Limb (tissue), 2 donors: ENCODE results near the gene KXD1.
"Not testable (repeated sequence)": the region's sequence is repeated elsewhere in the genome, so short reads cannot be mapped to it uniquely, and the experiment has no call there.

Experiments used
- DNase-seq, 2 donors: peaks; one replicate each; pipeline ENCODE4 v3.0.0-alpha.2; 2016; ENCODE audit errors: extremely low spot score in 2 of 2

The KXD1 gene

DNA sequence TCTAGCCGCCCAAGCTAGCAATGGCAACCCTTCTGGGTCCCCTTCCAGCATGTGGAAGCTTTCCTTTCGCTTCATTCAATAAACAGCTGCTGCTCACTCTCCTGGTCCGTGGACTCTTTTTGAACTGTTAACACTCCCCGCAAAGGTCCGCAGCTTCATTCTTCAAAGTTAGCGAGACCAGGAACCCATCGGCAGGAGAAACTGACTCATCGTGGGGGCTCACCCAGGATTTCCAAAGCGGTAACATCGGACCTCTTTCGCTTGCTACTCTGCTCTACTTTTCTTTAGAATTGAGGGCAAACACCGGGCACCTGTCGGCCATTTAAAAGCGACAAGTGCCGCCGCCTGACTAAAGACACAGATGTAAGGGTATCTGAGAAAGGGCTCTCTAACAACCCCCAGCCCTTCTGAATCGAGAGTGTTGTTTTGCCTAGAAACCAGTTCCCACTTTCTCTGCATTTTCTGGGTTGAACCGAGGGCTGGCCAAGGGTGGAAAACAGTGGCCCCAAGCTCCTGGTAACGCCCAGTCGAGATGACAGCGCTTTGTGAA, 19.8 kb downstream of the KXD1 start:
- DNase-seq = no peak

DNA sequence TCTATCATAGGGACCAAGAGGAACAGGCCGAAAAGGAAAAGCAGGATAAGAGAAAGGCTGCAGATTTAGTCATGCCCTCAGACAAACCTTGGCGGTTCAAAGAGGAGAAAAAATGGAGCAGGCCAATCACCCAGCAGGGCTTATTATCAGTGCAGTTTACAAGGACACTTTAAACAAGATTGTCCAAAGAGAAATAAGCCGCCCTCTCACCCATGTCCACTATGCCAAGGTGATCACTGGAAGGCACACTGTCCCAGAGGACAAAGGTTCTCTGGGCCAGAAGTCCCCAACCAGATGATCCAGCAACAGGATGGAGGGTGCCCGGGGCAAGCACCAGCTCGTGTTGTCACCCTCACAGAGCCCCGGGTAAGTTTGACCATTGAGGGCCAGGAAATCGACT, 22.6 kb downstream of the KXD1 start:
- DNase-seq = no peak

DNA sequence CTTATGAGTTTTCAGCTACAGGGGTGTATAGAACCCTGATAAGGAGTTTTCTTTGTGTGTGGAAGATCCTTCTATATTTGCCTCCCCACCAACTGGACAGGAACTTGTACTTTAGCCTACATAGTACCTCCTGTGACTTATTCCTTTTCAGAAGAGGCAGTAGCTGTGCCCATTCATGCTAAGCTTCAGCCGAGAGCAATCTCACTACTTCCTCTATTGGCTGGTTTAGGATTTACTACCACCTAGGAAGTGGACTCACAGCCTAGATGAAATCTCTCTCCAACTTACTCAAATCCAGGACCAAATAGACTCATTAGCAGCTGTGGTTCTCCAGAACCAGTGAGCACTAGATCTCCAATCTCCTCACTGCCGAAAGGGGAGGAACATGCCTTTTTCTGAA, 28.6 kb downstream of the KXD1 start:
- DNase-seq = no peak

DNA sequence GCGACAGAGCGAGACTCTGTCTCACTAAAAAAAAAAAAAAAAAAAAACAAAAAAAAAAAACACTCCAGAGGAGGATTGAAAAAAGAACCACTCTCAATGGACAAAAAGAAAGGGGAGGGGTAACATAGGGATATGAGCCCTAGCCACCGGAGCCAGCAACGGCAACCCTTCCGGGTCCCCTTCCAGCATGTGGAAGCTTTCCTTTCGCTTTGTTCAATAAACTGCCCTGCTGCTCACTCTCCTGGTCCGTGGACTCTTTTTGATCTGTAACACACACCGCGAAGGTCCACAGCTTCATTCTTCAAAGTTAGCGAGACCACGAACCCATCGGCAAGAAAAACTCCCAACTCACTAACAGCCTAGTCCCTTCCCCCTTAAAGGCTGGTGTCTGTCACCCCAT, 29.9 kb downstream of the KXD1 start:
- DNase-seq = no peak

DNA sequence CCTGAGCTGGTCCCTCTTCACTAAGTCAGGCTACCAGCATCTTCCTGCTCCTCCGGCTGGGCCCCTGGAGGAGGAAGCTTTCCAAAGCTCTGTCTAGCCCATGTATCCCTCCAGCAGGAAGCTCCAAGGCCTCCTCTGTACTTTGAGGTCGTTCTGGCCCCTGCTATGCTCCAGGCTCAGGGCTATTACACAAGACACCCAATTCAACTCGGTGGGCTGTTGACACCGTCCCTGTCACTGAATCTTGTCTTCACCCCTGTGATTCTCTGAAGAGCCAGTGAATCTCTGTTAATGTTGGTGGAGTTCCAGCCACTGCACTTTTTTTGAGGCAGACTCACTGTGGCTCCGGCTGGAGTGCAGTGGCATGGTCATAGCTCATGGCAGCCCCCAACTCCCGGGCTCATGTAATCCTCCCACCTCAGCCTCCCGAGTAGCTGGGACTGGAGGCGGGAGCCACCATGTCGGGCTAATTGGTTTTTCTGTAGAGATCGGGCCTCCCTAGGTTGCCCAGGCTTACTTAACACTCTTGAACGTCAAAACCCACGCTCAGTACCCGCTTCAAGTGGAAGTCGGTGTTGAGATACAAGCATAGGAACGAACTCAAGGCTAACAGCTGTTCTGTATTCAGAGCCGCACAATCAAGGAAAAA, 30.4 kb downstream of the KXD1 start:
- no peak for DNase-seq

DNA sequence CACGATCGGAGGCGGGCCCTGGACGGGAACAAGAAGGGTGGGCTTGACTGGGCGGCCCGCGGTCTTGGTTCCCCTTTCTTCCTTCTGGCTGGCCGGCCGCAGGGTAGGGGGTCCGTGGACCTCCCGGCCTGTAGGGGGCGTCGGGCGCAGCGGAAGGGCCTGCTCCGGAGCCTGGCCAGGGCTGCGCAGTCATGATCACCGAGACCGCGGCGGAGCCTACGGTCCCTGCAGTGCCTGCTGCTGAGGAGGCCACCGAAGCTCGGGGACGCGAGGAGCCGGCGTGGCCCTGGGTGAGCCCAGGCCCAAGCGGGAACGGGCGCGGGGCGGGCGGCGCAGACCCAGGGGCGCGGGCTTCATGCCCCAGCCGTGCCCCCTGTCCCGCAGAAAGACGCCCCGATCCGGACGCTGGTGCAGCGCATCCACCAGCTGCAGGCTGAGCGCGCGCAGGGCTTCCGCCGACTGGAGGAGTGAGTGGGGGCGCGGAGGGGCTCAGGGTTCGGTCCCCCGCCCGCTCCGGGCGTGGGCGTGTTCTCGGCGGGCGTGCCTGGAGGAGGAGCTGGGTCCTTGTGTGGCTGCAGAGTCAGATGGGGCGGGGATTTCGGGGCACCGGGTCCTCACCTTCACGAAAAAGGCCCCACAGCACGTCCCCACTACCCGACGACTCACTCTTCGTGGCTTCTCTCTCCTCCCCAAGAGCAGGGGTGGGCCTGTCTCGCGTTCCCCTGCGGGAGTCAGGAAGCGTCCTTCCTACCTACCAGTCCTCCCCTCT, 31.1 kb downstream of the KXD1 start, which contains the start of gene REX1BD:
TSS of gene REX1BD (plus strand) at position 188 of the 769 bp plus-strand sequence. CDS start at position 192, 4 bp downstream.
- peak; percentile 87 to 92 for DNase-seq

DNA sequence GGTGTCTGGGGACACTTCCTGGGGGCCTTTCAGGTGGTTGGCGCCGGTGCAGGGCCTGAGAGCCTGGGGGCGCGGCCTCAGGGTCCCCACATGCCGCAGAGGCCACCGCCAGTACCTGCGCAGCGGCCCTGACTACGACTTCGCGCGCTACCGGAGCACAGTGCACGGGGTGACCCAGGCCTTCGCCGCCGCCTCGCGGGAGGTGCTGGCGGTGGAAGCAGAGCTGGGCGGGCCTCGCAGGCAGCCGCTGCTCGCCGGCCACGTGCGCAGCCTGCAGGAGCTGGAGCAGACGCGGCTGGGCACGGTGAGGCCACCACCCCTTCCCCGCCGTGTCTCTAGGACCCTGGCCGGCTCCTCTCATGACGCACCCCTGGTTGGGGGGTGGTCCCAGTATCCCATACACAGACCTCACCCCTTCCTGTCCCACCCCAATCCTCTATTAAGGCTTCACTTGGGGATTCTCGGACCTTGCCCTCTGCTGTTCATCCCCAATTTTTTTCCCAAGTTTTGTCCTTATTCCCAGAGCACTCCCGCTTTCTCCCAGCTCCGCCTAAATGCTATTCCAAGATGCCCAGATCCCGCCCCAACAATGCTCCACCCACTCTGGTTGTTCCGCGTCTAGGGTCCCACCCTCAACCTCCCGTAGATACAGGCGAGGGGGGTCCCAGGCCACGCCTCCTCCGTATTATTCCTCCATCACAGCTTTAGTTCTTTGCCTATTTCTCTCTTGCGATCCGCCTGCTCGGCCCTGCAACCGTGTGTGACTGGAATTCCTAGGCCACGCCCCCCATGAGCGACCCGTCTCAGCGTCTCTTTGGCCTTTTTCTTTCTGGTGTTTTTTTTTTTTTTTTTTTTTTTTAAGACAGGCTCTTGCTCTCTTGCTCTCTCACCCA, 32.0 kb downstream of the KXD1 start:
- peak; percentile 76 to 78 for DNase-seq

DNA sequence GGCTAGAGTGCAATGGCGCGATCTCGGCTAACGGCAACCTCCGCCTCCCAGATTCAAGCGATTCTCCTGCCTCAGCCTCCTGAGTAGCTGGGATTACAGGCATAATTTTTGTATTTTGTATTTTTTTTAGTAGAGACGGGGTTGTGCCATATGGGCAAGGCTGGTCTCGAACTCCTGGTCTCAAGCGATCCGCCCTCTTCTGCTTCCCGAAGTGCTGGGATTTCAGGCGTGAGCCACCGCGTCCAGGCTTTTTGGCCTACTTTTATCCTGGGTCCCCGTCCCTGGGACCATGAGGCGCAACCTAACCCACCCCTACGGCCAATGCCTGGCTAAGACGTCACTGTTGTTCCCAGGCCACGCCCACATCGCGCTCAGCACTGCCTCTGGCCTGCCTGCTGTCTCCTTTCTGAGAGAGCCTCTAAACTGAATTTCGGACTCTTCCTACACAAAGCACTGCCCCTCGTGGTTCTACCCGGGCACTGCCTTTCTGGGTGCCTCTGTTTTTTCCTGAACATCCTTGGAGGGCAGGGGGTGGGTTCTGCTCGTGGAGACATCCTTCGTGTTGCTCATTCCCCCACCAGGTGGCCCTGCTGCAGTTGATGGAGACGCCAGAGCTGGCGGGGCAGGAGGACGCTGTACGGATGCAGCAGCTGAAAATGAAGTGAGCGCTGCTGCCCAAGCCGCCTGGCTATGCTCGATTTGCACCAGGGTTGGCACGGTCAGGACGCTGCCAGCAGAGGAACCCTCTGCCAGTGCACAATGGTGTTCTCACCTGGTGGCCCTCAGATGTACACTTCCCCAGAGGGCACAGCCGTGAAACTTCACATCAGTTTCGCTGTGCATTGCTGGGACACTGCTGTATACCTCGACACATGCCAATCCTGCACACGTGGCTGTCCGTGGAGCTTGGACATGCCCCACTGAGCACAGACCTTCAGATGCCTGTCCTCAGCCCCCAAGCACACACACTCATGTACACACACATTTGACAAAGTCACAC, 32.9 kb downstream of the KXD1 start:
- peak; percentile 88 to 92 for DNase-seq

DNA sequence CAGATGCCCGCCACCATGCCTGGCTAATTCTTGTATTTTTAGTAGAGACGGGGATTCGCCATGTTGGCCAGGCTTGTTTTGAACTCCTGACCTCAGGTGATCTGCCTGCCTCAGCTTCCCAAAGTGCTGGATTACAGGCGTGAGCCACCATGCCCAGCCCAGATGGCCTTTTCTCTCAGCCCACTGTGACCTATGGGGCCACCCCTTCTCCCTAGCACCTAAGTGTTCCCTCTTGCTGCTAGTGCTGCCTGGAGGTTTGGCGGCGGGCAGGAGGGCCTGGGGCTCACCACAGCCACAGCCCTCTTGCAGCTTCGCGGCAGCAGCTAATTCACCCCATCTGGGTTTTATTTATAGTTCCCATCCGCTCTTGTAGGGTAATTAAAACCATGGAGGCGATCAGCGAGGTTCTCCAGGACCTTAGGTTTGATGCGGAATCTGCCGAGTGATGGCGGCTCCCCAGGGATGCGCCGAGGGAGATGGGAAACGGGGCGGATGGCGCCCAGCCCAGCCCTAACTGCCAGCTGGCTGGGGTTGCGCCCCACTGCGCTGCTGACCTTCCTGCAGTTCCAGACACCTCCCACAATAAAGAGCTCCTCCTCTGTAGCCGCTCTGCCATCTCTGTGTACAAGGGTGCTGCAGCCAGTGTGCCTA, 34.2 kb downstream of the KXD1 start:
- no peak for DNase-seq

DNA sequence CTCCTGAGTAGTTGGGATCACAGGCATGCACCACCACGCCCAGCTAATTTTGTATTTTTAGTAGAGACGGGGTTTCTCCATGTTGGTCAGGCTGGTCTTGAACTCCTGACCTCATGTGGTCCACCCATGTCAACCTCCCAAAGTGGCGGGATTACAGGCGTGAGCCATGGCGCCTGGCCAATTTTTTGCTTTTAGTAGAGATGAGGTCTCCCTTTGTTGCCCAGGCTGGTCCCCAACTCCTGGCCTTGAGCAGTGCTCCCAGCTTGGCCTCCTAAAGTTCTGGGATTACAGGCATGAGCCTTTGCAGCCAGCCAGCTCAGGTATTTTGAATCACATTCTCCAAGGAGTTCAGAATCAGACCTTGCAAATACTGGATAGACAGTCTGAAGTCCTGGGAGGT, 35.1 kb downstream of the KXD1 start:
- not testable (repeated sequence) for DNase-seq

DNA sequence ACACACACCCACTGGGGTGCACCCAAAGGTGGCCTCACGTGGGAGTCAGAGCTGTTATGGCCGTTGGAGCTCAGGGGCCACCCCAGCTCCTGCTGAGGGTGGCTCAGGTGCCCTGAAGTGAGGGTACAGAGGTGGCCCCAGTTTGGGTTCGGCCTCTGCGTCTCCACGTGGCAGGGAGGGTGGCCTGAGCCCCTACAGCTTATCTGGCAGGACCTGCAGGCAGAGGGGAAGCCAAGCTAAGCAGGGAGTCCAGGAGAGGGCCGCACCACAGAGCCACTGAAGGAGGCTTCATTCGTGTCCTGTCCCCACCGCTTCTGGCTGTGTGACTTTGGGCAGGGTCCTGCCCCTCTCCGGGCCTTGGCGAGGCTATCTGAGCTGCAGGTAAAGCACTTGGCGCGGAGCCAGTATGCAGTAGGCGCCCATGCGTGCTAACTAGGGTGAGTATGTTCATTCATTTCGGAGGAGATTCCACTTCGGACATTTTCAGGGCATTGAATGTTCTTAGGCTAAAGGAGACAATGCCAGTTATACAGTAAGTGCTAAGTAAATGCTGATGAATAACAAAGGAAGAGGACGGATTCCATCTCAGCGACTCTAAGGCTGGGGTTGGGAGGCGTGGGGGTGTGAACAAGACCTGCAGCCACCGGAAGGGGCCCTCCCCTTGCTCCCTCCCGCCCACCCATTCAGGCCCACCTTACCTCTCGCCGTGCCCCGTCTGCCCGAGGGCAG, 35.9 kb downstream of the KXD1 start:
- no peak for DNase-seq

DNA sequence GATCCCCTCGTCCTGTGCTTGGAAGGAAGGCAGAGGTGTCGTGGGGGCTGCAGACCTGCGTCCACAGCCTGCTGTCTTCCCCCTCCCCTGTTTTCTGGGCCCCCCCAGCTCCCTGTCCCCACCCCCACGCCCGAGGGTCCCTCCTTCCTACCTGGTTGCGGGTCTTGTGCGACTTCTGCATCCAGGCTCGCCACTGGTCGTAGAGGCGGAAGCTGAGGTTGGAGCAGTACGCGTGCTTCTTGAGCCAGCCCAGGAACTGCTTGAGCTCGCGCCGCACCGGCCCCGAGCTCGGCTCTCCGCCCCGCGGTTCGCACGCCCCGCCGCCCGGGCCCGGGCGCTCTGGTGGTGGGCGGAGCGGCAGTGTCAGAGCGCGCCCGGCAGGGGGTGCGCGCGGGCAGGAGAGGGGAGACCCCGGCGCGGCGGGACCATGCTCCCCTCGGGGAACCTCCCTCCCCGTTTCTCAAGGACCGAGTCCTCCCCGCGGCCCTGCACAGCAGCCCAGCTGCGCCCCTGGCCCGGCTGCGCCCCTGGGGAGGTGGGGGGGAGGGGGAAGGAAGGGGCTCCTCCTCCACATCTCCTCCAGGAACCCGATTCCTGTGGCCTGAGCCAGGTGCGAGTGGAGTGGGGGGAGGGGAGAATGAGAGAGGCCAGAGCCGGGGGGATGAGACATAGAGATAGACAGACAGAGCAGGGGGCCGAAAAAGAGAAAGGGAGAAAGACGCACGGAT, 36.6 kb downstream of the KXD1 start:
- DNase-seq = peak; percentile 68 to 90

DNA sequence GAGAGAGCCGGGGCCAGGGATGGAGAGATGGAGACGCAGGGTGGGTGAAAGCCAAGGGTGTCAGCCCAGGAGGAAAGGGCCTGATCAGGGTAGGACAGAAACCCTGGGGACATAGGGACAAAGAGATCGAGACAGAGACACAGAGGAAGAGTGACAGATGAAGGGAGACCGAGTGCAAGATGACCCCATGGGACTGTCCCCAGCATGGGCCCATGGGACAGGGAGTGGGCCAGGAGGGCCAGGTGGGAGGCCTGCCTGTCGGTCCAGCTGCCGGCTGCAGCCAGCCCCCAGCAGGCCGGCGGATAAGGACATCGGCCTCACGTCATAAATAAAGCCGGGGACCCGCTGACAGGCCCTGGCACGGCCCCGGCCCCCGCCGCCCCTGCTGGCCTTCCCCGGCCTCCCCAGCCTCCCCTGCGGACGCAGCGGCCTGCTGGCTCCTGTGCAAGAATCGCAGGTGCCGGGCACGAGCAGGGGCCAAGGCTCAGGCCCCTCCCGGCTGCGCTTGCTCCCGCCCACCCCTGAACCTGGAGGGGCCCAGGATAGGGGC, 37.2 kb downstream of the KXD1 start:
- no peak for DNase-seq

DNA sequence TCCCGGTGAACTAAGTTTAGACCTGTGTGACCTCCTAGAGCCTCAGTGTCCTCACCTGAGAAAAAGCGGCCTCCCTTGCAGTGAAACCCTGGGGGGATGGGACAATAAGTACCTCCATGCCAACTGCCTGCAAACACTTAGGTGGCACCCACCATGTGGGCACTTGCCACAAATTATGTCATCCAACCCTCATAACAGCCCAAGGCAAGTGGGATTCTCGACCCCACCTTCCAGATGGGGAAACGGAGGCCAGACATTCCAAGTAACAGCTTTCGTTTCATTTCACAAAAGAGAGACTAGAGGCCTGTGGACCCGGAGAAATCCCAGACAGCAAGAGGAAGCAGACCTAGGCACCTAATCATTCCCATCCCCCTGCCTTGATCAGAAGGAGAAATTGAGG, 37.8 kb downstream of the KXD1 start:
- no peak for DNase-seq

DNA sequence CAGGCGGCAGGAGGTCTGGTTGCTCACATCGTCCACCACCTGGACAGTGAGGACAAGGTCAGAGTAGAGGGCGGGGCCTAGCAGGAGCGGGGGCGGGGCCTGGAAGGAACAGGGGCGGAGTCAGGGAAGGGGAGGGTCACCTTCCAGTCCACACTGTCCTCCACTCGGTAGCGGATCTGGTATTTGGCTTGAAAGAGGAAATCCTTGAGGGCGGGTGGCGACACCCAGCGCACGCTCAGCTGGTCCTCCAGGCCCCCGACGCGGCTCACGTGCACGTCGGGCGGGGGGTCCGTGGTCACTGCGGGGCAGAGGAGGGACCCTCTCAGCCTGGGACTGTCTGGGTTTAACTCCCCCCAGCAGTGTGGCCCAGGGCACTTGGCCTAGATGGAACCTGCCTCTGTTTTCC, 39.1 kb downstream of the KXD1 start:
- DNase-seq = no peak

DNA sequence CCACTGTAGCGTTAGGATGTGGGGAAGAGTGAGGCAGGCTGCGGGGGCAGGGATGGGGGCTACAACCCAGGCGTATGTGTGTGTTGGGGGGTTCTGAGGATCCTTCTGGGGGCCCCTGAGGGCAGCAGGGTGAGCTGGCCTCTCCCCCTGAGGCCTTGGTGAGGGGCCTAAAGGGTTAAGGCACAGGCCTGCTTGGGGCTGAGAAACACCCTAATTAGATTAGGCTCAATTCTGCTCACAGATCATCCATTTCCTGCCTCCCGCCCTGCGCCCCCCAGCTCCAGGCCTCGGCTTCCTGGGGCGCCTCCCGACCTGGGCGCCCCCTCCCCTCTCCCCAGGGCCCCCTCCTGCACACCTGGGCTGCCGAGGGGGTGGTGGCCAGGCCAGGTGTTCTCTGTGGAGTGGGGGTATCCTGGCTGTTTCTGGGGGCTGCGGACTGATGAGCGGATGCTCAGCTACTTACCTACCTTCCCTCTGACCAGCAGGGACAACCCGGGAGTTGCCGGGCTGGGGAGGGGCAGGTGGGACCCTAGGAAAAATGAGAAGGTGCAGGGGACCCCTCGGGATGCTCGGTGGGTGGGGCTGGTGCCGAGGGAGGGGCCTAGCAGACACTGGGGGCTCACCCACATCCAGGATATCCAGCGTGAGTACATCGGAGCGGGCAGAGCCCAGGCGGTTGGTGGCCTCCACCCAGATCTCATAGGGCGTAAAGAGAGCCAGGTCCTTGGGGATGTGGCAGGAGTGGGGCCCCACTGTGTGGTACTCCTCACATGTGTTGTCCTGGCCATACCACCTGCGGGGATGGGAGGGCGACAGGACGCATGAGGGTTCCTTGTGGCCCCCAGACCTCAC, 40.4 kb downstream of the KXD1 start:
- no peak for DNase-seq

DNA sequence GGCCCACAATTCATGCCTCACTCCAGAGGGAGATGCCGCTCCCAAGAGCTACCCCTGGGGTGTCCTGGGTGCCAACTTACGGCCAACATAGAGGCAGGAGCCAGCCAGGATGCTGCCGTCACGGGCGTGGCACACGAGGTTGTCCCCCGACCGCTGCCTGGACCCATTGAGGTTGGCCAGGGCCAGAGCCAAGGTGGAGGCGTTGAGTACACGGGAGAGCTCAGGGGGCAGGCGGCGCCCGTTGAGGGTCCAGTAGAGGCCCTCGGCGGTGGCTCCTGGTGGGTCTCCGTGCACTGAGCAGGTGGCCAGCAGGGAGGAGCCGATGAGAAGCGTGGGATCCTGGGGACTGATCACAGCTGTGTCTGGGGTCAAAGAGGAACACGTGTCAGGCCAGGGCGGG, 41.8 kb downstream of the KXD1 start:
- no peak for DNase-seq
